Measurements from ENCODE around the gene TMPRSS4.

The TMPRSS4 gene

DNA sequence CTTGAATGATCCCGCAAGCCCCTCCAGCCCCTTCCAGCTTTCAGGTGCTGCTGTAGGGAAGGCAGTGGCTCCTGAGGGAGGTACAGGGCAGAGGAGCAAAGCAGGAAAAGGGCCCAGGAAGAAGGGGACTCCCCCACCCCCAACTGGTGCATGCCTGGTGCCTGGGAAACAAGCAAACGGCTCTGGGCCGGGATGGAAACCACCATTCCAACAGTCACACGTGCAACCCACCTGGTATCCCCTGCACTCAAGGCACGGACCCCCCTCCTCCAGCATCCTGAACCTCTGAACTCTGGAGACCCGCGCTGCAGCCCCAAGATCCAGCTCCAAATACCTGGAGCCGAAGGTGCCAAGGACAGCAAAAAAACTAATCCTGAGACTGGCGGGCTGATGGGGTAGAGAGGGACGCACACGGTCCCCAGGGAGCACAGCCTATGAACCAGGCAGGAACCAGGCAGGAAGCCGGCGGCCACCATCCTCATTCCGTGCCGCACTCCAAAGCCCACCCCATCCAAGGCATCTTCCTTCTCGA lies 75.2 kb downstream of the TMPRSS4 start:
- no peak for DNase-seq (ENCODE audit: extremely low read depth in 1 of 2, low read depth in 1 of 2)

DNA sequence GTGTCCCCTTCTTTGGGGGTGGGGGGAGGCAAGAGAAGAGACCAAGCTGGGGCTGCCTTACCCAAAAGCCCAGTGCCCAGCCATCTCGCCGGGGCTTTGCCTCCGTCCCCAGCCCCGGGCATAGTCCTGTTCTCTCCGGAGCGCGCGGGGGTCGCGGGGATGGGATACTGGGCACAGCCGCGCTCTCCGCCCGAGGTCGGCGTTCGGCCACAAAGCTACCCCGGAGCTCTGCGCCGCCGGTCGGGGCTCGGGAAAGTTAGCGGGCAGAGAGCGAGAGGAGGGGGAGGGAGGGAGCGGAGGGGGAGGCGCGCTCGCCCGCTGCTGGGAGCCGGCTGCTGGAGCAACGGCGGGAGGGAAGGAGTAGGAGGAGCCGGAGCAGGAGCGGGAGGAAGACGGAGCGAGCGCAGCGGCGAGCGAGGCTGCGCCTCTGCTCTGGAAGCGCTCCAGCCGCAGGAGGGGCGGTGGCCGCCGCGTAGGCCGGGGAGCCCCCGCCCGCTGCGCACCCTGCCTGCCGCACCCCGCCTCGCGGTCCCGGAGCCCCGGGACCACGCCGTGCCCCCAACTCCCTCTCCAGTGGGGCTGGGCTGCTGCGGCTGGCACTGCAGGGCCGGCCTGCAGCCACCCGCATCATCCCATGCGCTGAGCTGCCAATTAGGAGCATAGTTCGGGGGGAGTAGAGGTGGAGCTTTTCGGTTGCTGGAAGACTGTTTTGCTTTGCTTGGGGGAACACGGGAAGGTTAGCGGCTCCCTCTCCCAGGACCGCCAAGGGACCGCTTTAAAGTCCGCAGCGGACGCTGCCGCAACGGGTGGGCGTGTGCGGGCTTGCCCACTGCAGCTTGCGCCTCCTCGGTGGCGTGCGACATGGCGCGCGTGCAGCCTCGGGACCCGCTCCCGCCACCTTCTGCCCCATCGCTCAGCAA lies 75.9 kb downstream of the TMPRSS4 start, which contains the start of gene SCN4B:
SCN4B (minus strand) TSS at position 272 of the 920 bp plus-strand sequence; CDS start at position 122, 150 bp downstream.
- no peak for DNase-seq (ENCODE audit: extremely low read depth in 1 of 2, low read depth in 1 of 2)

DNA sequence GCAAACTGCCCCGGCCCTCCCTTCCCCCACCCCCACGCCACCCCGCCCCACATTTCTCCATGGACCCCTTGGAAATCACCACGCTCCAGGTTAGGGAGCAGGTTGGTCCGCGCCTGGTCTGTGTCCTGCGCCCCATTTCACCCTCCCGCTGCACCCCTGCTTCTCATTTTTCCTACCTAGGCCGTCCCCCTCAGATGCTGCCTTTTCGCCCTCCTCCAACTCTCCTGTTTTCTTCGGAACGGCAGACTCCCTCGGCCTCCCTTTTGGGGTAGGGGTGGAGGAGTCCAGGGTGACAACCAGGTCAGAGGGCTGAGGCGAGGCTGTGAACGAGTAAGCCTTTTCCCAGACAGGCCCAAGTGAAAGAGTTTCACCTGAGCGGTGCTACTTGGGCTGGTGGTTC lies 76.6 kb downstream of the TMPRSS4 start:
- DNase-seq (ENCODE audit: extremely low read depth in 1 of 2, low read depth in 1 of 2) = no peak

DNA sequence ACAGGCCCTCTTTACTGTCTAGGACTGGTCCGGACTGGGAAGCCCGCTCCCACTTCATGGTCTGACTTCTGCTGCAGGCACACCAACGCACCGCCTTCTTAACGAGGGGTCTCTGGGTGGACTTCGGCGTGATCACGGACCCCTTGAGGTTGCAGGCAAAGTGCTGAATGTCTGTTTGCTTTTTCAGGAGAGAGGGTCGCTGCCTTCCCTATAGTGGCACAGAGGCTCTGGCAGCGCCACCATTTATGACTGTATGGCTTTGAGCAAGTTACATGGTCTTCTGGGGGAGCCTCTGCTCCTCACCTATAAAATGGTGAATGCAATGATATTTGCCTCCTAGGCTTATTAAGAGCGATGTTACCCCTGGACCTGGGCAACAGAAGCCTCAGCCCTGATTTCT lies 77.1 kb downstream of the TMPRSS4 start:
- DNase-seq (ENCODE audit: extremely low read depth in 1 of 2, low read depth in 1 of 2) = no peak

GRCh38 chr11:118154641-118155040 lies 77.8 kb downstream of the TMPRSS4 start:
- DNase-seq (ENCODE audit: extremely low read depth in 1 of 2, low read depth in 1 of 2) = no peak

DNA sequence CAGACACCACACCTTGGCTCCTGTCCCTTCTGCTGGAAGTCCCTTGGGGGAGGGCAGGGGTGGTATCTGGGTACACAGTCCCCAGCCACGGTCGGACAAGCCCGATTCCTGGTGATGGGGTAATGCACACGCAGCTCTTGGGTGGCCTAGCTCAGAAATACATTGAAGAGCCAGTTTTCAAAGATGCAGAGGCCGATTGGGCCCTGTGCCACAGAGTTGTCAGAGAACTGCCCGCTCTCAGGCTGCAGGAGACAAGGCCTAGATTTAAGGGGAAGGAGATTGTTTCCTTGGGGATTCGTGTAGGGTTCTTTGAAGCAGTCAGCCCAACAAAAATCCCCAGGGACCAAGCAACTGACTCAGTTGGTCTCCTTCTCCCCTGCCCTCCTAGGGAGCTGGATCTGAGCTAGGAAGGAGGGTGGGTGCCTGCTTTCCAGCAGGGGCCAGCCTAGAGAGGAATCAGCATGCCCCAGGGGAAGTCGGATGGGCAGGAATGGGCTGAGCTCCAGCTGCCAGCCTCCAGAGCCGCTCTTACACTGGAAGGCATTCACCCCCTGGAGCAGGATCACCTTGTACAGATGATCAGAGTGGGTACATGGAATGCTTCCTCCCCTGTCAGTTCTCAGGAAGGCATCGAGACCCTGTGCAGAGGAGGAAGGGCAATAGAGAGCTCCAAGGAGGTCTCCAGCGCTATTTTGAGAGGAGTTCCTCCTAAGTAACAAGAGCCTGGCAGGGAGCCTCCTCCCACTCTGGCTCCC lies 79.1 kb downstream of the TMPRSS4 start:
- no peak for DNase-seq (ENCODE audit: extremely low read depth in 1 of 2, low read depth in 1 of 2)

GRCh38 chr11:118156531-118157185 lies 79.8 kb downstream of the TMPRSS4 start:
- DNase-seq (ENCODE audit: extremely low read depth in 1 of 2, low read depth in 1 of 2) = peak in 1 of 2 donors; percentile 24

DNA sequence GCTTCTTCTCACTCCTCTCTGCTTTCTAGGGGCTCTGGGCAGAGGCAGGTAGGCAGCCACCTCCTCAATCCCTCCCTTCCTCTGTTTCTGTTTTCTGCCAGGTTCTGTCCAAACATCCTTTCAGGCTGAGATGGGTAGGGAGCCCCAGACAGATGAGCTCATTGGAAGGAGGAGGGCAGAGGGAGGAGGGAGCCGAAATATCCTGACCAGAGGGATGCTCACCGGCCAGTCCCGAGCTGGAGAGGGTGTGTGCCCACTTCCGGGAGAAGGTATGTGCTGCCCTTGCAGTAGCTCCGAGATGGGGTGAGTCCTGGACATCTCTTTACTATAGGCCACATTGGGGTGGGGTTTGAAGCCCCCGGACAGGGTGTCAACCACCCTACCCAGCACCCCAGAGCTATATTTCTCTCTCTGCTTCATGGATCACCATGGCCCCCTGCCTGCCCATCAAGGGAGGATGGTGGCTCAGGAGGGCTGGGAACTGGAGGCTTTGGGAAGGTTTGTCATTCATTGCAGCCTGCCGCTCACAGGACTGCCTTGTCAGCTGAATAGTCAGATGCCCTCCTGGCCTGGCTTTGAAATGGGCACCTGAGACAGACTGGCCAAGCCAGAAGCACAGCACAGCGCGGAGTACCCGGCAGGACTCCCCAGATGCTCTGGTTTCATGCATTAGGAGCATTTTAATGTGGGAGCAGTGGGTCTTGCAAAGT lies 80.5 kb downstream of the TMPRSS4 start:
- DNase-seq (ENCODE audit: extremely low read depth in 1 of 2, low read depth in 1 of 2) = no peak

DNA sequence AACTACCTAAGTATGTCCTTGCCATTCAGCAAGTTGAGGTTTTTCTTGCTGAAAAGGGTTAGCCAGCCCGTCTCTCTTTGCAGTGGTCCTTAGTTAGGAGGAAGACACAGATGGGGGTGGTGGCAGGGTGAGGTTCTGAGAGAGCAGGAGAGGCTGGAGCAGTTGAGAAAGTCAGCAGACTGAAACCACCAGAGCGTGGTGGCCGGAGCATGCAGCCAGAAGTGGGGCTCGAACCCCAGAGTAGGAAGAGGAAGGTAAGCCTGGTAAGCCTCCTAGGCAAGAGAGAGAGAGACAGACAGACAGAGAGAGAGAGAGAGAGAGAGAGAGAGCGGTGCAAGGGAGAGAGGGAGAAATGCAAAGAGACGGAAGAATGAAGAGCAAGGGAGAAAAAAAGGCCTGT lies 84.9 kb downstream of the TMPRSS4 start:
- DNase-seq (ENCODE audit: extremely low read depth in 1 of 2, low read depth in 1 of 2) = no peak

GRCh38 chr11:118162846-118163245 lies 86.0 kb downstream of the TMPRSS4 start:
- DNase-seq (ENCODE audit: extremely low read depth in 1 of 2, low read depth in 1 of 2) = no peak

DNA sequence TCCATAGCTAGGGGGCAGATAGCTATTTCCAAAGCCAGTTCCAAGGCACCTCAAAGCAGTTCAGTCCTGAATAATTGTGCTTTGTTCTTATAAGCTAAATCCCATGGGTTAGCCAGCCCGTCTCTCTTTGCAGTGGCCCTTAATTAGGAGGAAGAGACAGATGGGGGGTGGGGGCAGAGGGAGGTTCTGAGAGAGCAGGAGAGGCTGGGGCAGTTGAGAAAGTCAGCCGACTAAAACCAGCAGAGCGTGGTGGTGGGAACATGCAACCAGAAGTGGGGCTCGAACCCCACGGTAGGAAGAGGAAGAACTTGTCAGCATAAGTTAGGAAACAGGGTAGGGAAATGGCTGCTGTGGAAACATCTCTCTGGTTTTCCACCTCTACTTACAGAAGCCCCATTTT lies 86.6 kb downstream of the TMPRSS4 start:
- DNase-seq (ENCODE audit: extremely low read depth in 1 of 2, low read depth in 1 of 2) = no peak

DNA sequence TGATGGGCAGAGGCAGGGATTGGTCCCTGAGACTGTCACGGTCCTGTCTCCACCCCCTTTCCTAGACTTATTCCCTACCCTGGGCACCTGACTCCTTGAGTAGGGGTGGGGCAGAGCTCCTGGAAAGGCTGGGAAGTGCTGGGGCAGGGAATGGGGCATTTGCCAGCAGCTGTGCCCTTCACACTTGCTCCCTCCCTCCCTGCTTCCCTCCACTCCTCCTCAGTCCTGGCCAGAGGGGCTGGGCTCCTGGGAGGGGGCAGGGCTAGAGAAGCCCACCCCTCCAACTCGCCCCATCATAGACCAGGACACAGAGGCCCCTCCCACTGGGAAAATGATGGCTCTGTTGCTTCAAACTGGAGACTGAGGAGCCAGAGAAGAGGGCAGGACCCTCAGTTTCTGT lies 88.0 kb downstream of the TMPRSS4 start:
- no peak for DNase-seq (ENCODE audit: extremely low read depth in 1 of 2, low read depth in 1 of 2)

- no peak for DNase-seq (ENCODE audit: extremely low read depth in 1 of 2, low read depth in 1 of 2)
These were observed 89.8 kb downstream of the TMPRSS4 start for GRCh38 chr11:118166641-118167040.

DNA sequence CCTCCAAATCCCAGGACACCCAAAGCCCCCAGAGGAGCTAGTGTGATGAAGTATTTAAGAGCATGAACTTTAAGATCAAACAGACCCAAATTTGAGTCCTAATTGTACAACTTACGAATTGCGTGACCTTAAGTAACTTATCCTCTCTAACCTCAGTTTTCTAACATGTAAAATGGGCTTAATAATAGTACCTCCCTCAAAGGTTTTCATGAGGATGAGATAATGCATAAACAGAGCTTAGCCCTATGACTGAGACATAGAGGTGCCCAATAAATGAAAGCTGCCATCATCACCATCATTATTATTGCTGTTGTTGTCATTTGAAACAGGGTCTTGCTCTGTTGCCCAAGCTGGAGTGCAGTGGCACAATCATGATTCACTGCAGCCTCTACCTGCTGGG lies 90.4 kb downstream of the TMPRSS4 start:
- DNase-seq (ENCODE audit: extremely low read depth in 1 of 2, low read depth in 1 of 2) = no peak

- no peak for DNase-seq (ENCODE audit: extremely low read depth in 1 of 2, low read depth in 1 of 2)
These were observed 91.0 kb downstream of the TMPRSS4 start for GRCh38 chr11:118167906-118168305.

DNA sequence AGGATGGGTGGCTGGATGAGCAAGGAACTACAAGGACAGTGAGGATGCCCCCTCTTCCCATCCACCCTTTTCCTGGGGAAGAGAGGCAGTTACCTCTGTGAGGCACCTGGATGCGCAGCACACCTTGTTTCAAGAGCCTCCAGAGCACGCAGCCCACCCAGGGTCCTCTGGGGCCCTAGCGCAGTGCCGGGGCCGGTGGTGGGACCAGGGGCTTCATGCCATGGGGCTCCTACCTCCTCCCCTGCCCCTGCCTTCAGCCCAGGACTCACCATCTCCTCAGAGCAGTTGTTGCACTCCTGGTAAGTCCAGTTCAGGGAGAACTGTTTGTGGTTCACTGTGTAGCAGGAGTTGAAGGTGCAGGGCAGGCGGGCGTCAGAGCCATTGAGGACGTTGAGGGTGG lies 91.4 kb downstream of the TMPRSS4 start:
- no peak for DNase-seq (ENCODE audit: extremely low read depth in 1 of 2, low read depth in 1 of 2)

DNA sequence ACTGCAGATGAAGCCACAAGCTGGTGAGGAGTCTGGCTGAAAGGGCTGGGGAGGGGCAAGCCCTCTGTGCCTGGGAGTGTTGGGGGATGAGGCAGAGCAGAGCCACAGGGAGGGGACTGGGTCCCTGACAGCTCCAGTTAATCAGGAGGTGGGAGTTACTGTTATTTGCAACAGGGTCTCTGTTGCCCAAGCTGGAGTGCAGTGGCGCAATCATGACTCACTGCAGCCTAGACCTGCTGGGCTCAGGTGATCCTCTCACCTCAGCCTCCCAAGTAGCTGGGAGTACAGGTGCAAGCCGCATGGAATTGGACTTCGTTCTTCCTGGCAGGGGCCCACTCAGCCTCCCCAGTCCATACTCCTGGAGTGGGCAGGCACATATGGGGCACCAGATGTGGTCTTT lies 91.9 kb downstream of the TMPRSS4 start:
- no peak for DNase-seq (ENCODE audit: extremely low read depth in 1 of 2, low read depth in 1 of 2)

- DNase-seq (ENCODE audit: extremely low read depth in 1 of 2, low read depth in 1 of 2) = no peak
These were observed 92.6 kb downstream of the TMPRSS4 start for GRCh38 chr11:118169300-118170140.

DNA sequence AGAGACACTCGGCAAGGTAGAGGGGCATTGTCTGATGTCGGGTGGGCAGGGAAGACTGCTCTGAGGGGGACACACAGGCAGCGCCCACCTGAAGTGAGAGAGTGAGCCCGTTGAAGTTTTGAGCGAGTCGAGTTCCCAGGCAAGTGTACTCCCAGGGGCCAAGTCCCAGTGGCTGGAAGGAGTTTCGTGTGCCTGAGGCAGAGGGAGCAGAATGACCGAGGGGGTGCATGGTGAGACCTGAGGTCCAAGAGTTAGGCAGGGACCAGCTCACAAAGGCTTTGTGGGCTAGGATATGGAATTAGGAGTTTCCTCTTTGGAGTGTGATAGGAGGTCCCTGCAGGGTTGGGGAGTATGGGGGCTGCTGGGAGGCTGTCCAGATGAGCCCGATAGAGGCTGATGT lies 93.4 kb downstream of the TMPRSS4 start:
- DNase-seq (ENCODE audit: extremely low read depth in 1 of 2, low read depth in 1 of 2) = no peak

DNA sequence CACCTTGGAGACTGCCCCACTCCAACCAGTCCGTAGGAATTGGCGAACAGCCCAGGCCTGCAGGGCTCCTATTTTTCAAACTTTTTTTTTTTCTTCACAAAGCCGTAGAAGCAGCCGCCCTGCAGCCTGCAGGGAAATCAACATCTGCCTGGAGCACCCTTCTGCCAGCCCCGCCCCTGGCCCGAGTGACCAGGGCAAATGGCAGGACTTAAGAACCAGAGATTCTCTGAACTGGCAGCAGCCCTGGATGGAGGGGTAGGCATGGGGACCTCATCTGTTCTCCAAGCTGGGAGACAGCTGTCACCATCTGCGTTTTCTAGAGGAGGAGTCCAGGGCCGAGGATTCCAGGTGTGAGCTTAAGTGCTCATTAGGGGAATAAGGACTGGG lies 94.0 kb downstream of the TMPRSS4 start:
- DNase-seq (ENCODE audit: extremely low read depth in 1 of 2, low read depth in 1 of 2) = no peak

Data from stimulated activated CD8-positive, alpha-beta memory T cell treated with anti-CD3 and anti-CD28 coated beads, Interleukin-7, amount 100 ng/mL, for 48 hours (primary cell).